Parathyroid adenoma (tissue), 2 donors: ENCODE measurements around the gene EPB41L4B.
A peak's percentile ranks its signal among the peaks of the same experiment; 100 is the strongest.

ENCODE experiments used
- H2AFZ ChIP-seq: fragments of 300-600 bp; sonication (generic); one replicate; pipeline ENCODE4 v1.7.0; 2017; ENCODE audit warnings: antibody characterized with exemption, mild to moderate bottlenecking
- H3K27ac ChIP-seq: fragments of 300-600 bp; sonication (generic); one replicate; pipeline ENCODE4 v1.7.0; 2017
- H3K27me3 ChIP-seq: fragments of 300-600 bp; sonication (generic); one replicate; pipeline ENCODE4 v1.7.0; 2017; ENCODE audit warnings: low read length; ENCODE audit not compliant: control insufficient read depth, insufficient read depth
- H3K36me3 ChIP-seq: fragments of 300-600 bp; sonication (generic); one replicate; pipeline ENCODE4 v1.7.0; 2017; ENCODE audit warnings: low read length; ENCODE audit not compliant: control insufficient read depth, insufficient read depth
- H3K4me1 ChIP-seq: fragments of 300-600 bp; sonication (generic); one replicate; pipeline ENCODE4 v1.7.0; 2017; ENCODE audit warnings: control low read depth
- H3K4me2 ChIP-seq: fragments of 300-600 bp; sonication (generic); one replicate; pipeline ENCODE4 v1.7.0; 2017; ENCODE audit warnings: low read length
- H3K4me3 ChIP-seq: fragments of 300-600 bp; sonication (generic); one replicate; pipeline ENCODE4 v1.7.0; 2017; ENCODE audit warnings: low read depth, low read length
- H3K79me2 ChIP-seq: fragments of 300-600 bp; sonication (generic); one replicate; pipeline ENCODE4 v1.7.0; 2017; ENCODE audit warnings: control low read depth
- H3K9ac ChIP-seq: fragments of 300-600 bp; sonication (generic); one replicate; pipeline ENCODE4 v1.7.0; 2017; ENCODE audit warnings: mild to moderate bottlenecking
- H3K9me3 ChIP-seq: fragments of 300-600 bp; sonication (generic); one replicate; pipeline ENCODE4 v1.7.0; 2017; ENCODE audit warnings: low read length; ENCODE audit not compliant: control insufficient read depth
- TF ChIP-seq, protein P1 (sequence below): fragments of 300-600 bp; sonication (generic); IDR thresholded peaks from one replicate; pipeline ENCODE4 v1.7.0; 2017; ENCODE audit warnings: antibody characterized with exemption, mild to moderate bottlenecking
- donor health status: primary hyperparathyroidism.

Gene EPB41L4B

DNA sequence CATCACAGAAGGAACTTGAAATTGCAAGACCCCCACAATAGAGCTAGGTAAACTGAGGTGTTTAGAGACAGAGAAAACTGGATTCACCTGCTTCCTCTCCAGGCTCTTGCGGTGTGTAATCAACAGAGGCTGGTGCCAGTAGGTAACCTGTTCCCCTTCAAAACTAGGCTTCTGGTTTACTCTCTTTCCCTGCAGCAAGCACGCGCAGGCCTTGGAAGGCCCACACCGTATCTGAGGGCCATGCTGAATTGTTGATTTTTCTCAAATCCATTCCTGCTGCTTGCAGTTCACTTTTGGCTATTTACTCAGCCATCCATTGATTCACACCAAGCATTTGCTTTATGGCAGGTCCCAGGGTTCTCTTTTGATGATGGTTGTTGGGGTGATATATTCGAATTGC is 153.1 kb downstream of the EPB41L4B start:
- Histone ChIP-seq H3K4me3 (no peak overlapping the region), H3K4me2 (no peak overlapping the region), H3K79me2 (no peaks in the 10 kb centered on the region), H3K36me3 (no peaks in the 10 kb centered on the region), H3K9me3 (no peaks in the 10 kb centered on the region), H3K27ac (no peak overlapping the region), H3K9ac (no peak overlapping the region), H2AFZ (no peak overlapping the region), H3K27me3 (no peaks in the 10 kb centered on the region), H3K4me1 (no peaks in the 10 kb centered on the region)
- TF ChIP-seq, protein P1, sequence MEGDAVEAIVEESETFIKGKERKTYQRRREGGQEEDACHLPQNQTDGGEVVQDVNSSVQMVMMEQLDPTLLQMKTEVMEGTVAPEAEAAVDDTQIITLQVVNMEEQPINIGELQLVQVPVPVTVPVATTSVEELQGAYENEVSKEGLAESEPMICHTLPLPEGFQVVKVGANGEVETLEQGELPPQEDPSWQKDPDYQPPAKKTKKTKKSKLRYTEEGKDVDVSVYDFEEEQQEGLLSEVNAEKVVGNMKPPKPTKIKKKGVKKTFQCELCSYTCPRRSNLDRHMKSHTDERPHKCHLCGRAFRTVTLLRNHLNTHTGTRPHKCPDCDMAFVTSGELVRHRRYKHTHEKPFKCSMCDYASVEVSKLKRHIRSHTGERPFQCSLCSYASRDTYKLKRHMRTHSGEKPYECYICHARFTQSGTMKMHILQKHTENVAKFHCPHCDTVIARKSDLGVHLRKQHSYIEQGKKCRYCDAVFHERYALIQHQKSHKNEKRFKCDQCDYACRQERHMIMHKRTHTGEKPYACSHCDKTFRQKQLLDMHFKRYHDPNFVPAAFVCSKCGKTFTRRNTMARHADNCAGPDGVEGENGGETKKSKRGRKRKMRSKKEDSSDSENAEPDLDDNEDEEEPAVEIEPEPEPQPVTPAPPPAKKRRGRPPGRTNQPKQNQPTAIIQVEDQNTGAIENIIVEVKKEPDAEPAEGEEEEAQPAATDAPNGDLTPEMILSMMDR, result no peak

DNA sequence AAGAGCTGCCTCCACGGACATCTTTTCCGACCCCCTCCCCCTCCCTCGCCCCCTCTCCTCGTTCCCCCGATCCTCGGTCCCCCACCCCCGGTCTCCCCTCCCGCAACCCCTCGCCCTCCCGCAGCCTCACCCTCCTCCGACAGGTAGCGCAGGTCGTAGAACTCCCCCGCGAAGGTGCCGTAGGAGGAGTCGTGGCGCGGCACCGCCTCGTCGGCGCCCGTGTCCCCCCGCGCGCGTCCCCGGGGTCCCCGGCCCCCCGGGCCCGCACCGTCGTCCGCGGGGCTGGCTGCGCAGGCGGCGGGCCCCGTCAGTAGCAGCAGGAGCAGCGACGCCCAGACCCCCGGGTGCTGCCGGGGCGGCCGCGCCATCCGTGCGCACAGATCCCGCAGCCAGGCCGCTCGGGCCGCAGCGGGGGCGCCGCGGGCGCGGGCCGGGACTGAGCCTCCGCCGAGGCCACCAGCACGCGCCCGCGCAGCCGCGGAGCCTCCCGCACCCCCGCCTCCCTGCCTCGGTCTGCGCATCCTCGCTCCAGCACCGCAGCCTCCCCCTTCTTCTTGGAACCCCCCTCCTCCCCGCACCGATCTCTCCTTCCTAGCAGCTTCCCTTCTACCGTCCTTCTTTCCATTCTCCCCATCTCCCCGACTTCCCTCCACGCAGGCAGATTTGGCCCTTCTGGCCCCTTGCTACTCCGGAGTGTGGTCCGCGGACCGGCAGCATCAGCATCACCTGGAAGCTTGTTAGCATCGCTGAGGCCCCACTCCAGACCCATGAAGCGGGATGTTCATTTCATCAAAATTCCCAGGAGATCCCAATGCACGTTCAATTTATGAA is 153.9 kb downstream of the EPB41L4B start, which contains the start of gene FRRS1L:
TSS of gene FRRS1L (minus strand) at position 479 of the 831 bp plus-strand sequence. CDS start at position 368, 111 bp downstream.
- Histone ChIP-seq H3K79me2 (no peaks in the 10 kb centered on the region), H3K27ac (no peak within 1 kb of the TSS), H2AFZ (peak within 1 kb of the TSS; percentile 50), H3K9ac (no peak within 1 kb of the TSS), H3K36me3 (no peaks in the 10 kb centered on the region), H3K4me3 (no peak within 1 kb of the TSS), H3K4me2 (peak within 1 kb of the TSS; percentile 37), H3K4me1 (no peaks in the 10 kb centered on the region), H3K27me3 (no peaks in the 10 kb centered on the region), H3K9me3 (no peaks in the 10 kb centered on the region)
- TF ChIP-seq, protein P1, result no peak

DNA sequence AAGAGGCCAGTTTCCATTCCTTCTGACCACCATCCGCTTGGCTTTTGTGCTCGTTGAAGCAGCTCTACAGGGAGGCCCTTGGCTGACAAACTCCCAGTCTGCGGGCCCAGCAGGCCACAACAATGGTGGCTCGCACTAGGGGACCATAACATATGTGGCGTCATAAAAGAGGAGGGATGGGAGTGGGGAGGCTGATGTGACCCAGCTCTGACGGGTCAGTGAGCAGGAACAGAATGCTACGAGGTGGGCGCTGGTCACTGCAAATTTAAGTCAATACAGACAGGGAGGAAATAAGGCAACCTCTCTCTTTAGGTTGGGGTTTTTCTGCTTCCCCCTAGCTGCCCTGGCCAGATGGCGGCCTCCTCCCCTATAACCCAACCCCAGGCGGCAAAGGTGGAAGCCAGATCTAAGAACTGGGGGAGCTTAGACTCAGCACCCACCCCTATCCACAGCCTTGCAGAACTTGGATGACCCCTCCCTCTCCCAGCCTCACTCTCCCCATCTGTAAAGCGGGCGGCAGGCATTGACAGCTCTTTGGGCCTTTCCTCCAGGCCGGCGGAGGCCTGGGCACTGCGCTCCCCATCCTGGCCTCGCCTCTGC is 154.6 kb downstream of the EPB41L4B start:
- Histone ChIP-seq H3K36me3 (no peaks in the 10 kb centered on the region), H3K4me1 (no peaks in the 10 kb centered on the region), H3K9ac (no peak overlapping the region), H2AFZ (no peak overlapping the region), H3K4me3 (no peak overlapping the region), H3K9me3 (no peaks in the 10 kb centered on the region), H3K79me2 (no peaks in the 10 kb centered on the region), H3K27me3 (no peaks in the 10 kb centered on the region), H3K4me2 (no peak overlapping the region), H3K27ac (no peak overlapping the region)
- TF ChIP-seq, protein P1, result no peak

DNA sequence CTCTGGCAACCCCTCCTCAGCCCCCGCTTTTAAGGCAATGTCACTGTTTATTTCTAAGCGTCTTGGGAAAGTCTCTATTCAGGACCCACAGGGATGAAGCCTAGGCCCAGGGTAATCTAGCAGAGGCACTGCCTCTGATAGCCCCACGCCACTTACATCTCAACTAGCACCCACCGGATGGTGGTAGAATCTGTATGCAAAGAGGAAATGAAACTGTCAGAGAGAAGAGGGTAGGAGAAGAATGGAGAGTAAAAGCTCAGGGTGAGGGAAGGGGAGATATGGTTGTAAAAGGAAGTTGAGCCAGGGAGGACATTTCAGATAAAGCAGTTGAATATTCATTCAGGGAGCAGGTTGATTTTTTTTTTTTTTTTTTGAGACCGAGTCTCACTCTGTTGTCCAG is 156.8 kb downstream of the EPB41L4B start:
- Histone ChIP-seq H3K79me2 (no peaks in the 10 kb centered on the region), H3K9me3 (no peaks in the 10 kb centered on the region), H3K4me1 (no peaks in the 10 kb centered on the region), H3K4me2 (no peak overlapping the region), H3K27ac (no peak overlapping the region), H3K36me3 (no peaks in the 10 kb centered on the region), H3K27me3 (no peaks in the 10 kb centered on the region), H3K9ac (no peak overlapping the region), H2AFZ (no peak overlapping the region), H3K4me3 (no peak overlapping the region)
- TF ChIP-seq, protein P1, result no peak
